ENCODE measurements around the gene ESPL1. TPM values are rescaled to one million over a fixed set of nuclear protein-coding genes. Genes with fewer than 3 reads are reported as not detected.

Gene ESPL1
- total and polyA plus RNA-seq, 2 of the 13 experiments (the other 11 are each of a cell fraction or from before 2014, with no cell fraction given): 5.8 to 11.5 TPM

DNA sequence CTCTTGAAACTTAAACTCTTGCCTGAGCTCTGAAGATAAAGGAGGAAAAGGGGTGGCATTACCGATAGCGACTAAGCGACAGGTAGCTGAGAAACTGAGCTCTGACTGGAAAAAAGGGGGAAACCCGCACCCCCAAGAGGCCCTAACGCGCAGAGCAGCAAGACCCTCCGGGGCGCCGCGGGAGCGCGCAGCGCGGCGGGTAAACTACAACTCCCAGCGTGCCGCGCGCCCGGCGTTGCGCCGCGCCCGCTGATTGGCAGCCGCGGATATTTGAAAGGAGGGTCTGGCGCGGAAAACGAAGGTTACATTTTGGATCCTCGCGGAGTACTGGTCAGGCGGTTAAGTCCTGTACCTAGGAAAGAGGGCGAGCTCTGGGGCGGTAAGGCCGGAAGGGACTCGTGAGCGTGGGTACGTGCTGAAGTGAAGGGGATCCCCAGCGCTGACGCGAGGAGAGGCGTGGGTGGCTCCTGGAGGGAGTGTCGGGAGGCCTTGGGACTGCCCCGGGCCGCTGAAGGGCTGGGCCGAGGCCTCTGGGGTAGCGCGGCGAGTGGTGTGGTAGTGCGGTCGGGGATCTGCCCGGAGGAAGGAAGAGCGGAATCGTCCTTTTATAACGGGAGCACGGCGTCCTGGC, at the start of gene ESPL1 (continued):
- TF ChIP-seq, protein P1, sequence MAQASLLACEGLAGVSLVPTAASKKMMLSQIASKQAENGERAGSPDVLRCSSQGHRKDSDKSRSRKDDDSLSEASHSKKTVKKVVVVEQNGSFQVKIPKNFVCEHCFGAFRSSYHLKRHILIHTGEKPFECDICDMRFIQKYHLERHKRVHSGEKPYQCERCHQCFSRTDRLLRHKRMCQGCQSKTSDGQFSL (CRISPR knock-in tag; IDR thresholded peaks at IDR 0.05): no peak
- TF ChIP-seq ZNF343 (CRISPR knock-in tag; IDR thresholded peaks at IDR 0.05) (peak; percentile 22; the same call in 1 of the 2 replicates), ASH2L (IDR thresholded peaks at IDR 0.05; ENCODE audit: insufficient read length, low read depth, low read length) (peak; percentile 55), ZNF331 (CRISPR knock-in tag; IDR thresholded peaks at IDR 0.05) (0 out of 2 replicates have a peak, but pooled peaks have one; percentile 33), MED8 (CRISPR knock-in tag; IDR thresholded peaks at IDR 0.05; ENCODE audit: insufficient replicate concordance) (no peak), SUZ12 (IDR thresholded peaks at IDR 0.05; ENCODE audit: low read depth, low read length) (peak; percentile 81), PHB2 (IDR thresholded peaks at IDR 0.05; ENCODE audit: partially characterized antibody) (no peak), TBL1XR1 (IDR thresholded peaks at IDR 0.05; ENCODE audit: borderline replicate concordance, low read length, partially characterized antibody) (no peak)
- TF ChIP-seq, protein P2, sequence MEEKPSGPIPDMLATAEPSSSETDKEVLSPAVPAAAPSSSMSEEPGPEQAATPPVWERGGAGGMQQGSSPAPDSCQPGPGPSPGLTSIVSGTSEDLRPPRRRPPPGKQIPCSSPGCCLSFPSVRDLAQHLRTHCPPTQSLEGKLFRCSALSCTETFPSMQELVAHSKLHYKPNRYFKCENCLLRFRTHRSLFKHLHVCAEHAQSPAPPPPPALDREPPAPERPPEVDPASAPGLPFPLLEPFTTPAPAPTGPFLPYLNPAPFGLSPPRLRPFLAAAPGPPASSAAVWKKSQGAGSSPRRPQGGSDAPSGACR (CRISPR knock-in tag; IDR thresholded peaks at IDR 0.05): no peak
- TF ChIP-seq, protein P3, sequence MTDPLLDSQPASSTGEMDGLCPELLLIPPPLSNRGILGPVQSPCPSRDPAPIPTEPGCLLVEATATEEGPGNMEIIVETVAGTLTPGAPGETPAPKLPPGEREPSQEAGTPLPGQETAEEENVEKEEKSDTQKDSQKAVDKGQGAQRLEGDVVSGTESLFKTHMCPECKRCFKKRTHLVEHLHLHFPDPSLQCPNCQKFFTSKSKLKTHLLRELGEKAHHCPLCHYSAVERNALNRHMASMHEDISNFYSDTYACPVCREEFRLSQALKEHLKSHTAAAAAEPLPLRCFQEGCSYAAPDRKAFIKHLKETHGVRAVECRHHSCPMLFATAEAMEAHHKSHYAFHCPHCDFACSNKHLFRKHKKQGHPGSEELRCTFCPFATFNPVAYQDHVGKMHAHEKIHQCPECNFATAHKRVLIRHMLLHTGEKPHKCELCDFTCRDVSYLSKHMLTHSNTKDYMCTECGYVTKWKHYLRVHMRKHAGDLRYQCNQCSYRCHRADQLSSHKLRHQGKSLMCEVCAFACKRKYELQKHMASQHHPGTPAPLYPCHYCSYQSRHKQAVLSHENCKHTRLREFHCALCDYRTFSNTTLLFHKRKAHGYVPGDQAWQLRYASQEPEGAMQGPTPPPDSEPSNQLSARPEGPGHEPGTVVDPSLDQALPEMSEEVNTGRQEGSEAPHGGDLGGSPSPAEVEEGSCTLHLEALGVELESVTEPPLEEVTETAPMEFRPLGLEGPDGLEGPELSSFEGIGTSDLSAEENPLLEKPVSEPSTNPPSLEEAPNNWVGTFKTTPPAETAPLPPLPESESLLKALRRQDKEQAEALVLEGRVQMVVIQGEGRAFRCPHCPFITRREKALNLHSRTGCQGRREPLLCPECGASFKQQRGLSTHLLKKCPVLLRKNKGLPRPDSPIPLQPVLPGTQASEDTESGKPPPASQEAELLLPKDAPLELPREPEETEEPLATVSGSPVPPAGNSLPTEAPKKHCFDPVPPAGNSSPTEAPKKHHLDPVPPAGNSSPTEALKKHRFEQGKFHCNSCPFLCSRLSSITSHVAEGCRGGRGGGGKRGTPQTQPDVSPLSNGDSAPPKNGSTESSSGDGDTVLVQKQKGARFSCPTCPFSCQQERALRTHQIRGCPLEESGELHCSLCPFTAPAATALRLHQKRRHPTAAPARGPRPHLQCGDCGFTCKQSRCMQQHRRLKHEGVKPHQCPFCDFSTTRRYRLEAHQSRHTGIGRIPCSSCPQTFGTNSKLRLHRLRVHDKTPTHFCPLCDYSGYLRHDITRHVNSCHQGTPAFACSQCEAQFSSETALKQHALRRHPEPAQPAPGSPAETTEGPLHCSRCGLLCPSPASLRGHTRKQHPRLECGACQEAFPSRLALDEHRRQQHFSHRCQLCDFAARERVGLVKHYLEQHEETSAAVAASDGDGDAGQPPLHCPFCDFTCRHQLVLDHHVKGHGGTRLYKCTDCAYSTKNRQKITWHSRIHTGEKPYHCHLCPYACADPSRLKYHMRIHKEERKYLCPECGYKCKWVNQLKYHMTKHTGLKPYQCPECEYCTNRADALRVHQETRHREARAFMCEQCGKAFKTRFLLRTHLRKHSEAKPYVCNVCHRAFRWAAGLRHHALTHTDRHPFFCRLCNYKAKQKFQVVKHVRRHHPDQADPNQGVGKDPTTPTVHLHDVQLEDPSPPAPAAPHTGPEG (CRISPR knock-in tag; IDR thresholded peaks at IDR 0.05): no peak
- TF ChIP-seq, protein P4, sequence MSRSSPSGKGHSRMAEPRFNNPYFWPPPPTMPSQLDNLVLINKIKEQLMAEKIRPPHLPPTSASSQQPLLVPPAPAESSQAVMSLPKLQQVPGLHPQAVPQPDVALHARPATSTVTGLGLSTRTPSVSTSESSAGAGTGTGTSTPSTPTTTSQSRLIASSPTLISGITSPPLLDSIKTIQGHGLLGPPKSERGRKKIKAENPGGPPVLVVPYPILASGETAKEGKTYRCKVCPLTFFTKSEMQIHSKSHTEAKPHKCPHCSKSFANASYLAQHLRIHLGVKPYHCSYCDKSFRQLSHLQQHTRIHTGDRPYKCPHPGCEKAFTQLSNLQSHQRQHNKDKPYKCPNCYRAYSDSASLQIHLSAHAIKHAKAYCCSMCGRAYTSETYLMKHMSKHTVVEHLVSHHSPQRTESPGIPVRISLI (CRISPR knock-in tag; IDR thresholded peaks at IDR 0.05; ENCODE audit: borderline replicate concordance): no peak
- TF ChIP-seq, protein P5, sequence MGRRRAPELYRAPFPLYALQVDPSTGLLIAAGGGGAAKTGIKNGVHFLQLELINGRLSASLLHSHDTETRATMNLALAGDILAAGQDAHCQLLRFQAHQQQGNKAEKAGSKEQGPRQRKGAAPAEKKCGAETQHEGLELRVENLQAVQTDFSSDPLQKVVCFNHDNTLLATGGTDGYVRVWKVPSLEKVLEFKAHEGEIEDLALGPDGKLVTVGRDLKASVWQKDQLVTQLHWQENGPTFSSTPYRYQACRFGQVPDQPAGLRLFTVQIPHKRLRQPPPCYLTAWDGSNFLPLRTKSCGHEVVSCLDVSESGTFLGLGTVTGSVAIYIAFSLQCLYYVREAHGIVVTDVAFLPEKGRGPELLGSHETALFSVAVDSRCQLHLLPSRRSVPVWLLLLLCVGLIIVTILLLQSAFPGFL (CRISPR knock-in tag; IDR thresholded peaks at IDR 0.05): no peak

Measured in HepG2 (cell line).